ENCODE measurements around the gene RCAN3. TPM values are rescaled to one million over a fixed set of nuclear protein-coding genes. Genes with fewer than 3 reads are reported as not detected.

The RCAN3 gene
- total and polyA plus RNA-seq, 10 of the 15 experiments (the other 5 are each of a cell fraction or from before 2014, with no cell fraction given), result 0.02 to 0.46 (median 0.06) TPM; not detected in 3

- TF ChIP-seq RFX5 (IDR thresholded peaks at IDR 0.05; ENCODE audit: low read depth, low read length), result no peak
- TF ChIP-seq, protein P1, sequence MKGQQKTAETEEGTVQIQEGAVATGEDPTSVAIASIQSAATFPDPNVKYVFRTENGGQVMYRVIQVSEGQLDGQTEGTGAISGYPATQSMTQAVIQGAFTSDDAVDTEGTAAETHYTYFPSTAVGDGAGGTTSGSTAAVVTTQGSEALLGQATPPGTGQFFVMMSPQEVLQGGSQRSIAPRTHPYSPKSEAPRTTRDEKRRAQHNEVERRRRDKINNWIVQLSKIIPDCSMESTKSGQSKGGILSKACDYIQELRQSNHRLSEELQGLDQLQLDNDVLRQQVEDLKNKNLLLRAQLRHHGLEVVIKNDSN (IDR thresholded peaks at IDR 0.05; ENCODE audit: borderline replicate concordance, extremely low read length, insufficient read depth, low read depth, low read length), result no peak
- TF ChIP-seq JUNB (IDR thresholded peaks at IDR 0.05), result no peak
- no peak for TF ChIP-seq SIN3A (IDR thresholded peaks at IDR 0.05; ENCODE audit: low read depth, low read length)
- TF ChIP-seq, protein P2, sequence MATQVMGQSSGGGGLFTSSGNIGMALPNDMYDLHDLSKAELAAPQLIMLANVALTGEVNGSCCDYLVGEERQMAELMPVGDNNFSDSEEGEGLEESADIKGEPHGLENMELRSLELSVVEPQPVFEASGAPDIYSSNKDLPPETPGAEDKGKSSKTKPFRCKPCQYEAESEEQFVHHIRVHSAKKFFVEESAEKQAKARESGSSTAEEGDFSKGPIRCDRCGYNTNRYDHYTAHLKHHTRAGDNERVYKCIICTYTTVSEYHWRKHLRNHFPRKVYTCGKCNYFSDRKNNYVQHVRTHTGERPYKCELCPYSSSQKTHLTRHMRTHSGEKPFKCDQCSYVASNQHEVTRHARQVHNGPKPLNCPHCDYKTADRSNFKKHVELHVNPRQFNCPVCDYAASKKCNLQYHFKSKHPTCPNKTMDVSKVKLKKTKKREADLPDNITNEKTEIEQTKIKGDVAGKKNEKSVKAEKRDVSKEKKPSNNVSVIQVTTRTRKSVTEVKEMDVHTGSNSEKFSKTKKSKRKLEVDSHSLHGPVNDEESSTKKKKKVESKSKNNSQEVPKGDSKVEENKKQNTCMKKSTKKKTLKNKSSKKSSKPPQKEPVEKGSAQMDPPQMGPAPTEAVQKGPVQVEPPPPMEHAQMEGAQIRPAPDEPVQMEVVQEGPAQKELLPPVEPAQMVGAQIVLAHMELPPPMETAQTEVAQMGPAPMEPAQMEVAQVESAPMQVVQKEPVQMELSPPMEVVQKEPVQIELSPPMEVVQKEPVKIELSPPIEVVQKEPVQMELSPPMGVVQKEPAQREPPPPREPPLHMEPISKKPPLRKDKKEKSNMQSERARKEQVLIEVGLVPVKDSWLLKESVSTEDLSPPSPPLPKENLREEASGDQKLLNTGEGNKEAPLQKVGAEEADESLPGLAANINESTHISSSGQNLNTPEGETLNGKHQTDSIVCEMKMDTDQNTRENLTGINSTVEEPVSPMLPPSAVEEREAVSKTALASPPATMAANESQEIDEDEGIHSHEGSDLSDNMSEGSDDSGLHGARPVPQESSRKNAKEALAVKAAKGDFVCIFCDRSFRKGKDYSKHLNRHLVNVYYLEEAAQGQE (IDR thresholded peaks at IDR 0.05; ENCODE audit: low read depth, low read length), result no peak
- TF ChIP-seq STAT3 (IDR thresholded peaks at IDR 0.05; ENCODE audit: low read depth, low read length), result no peak
Observed at GRCh38 chr1:24472527-24473251, 29.9 kb upstream of the RCAN3 start (continued).

DNA sequence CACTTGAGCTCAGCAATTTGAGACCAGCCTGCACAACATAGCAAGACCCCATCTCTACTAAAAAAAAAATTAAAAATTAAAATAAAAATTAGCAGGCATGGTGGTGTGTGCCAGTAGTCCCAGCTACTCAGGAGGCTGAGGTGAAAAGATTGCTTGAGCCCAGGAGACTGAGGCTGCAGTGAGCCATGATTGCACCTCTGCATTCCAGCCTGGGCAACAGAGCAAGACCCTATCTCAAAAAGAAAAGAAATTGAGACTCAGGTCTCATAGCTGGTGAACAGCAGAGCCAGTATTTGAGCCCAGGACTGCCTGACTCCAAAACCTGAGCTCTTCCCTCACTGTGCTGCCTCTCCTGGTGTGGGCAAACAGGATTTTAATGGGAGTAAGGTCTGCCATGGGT lies 28.4 kb upstream of the RCAN3 start:
- ChIA-PET RAD21 (ENCODE audit: unreplicated experiment) (no interaction called here), CTCF (interaction anchor here (2.5 kb wide), 1 partner anchor 10 kb away, joined by 7 read pairs; no protein-coding TSS in a partner anchor), POLR2A (interaction anchor here (0.6 kb wide), 1 partner anchor 38 kb away, joined by 3 read pairs; no protein-coding TSS in a partner anchor), SMC1A (ENCODE audit: uncharacterized antibody, unreplicated experiment) (interaction anchor here (1.1 kb wide), 1 partner anchor 16 kb away, joined by 3 read pairs; no protein-coding TSS in a partner anchor)
- intact Hi-C loops (cut with micrococcal nuclease; ENCODE audit: unreplicated experiment) (no loop called here), in situ Hi-C loops (cut with MboI) (no loop called here)
- FAIRE-seq, result no peak
- H3K79me2 ChIP-seq (ENCODE audit: control insufficient read depth, insufficient read depth, low read length), result no peaks in the 10 kb centered on the region
- H4K20me1 ChIP-seq (ENCODE audit: control insufficient read depth, insufficient read depth), result no peaks in the 10 kb centered on the region
- no TSS peak for BruUV-seq (replicated peaks)
- no peak overlapping the region for H3K27ac ChIP-seq (ENCODE audit: control insufficient read depth, insufficient read depth)
- H3K4me2 ChIP-seq (ENCODE audit: control insufficient read depth, insufficient read depth), result no peak overlapping the region
- H3K36me3 ChIP-seq (ENCODE audit: control insufficient read depth in 2 of 2, insufficient read depth in 2 of 2, low read length in 1 of 2), result no peaks in the 10 kb centered on the region
- no peaks in the 10 kb centered on the region for H3K4me1 ChIP-seq (ENCODE audit: control insufficient read depth, insufficient read depth, low read length)
- H3K9ac ChIP-seq (ENCODE audit: control insufficient read depth, insufficient read depth, low read length), result no peak overlapping the region
- H3K4me3 ChIP-seq, result no peak overlapping the region
- no peaks in the 10 kb centered on the region for H3K27me3 ChIP-seq (replicated peaks in 1 of 2; ENCODE audit: control insufficient read depth in 2 of 2, insufficient read depth in 2 of 2, low read length in 1 of 2)
- no peaks in the 10 kb centered on the region for H3K9me3 ChIP-seq (replicated peaks; ENCODE audit: control insufficient read depth, insufficient read depth, low read length)
- DNase-seq (ENCODE audit: low read depth, low spot score), result no peak
- H2AFZ ChIP-seq (ENCODE audit: control insufficient read depth, low read depth, low read length), result no peak overlapping the region
- ATAC-seq, result no peak
- no peak for TF ChIP-seq STAT3 (IDR thresholded peaks at IDR 0.05; ENCODE audit: low read depth, low read length)
- TF ChIP-seq, protein P3, sequence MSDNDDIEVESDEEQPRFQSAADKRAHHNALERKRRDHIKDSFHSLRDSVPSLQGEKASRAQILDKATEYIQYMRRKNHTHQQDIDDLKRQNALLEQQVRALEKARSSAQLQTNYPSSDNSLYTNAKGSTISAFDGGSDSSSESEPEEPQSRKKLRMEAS (IDR thresholded peaks at IDR 0.05; ENCODE audit: low read depth, low read length), result no peak
- TF ChIP-seq, protein P4, sequence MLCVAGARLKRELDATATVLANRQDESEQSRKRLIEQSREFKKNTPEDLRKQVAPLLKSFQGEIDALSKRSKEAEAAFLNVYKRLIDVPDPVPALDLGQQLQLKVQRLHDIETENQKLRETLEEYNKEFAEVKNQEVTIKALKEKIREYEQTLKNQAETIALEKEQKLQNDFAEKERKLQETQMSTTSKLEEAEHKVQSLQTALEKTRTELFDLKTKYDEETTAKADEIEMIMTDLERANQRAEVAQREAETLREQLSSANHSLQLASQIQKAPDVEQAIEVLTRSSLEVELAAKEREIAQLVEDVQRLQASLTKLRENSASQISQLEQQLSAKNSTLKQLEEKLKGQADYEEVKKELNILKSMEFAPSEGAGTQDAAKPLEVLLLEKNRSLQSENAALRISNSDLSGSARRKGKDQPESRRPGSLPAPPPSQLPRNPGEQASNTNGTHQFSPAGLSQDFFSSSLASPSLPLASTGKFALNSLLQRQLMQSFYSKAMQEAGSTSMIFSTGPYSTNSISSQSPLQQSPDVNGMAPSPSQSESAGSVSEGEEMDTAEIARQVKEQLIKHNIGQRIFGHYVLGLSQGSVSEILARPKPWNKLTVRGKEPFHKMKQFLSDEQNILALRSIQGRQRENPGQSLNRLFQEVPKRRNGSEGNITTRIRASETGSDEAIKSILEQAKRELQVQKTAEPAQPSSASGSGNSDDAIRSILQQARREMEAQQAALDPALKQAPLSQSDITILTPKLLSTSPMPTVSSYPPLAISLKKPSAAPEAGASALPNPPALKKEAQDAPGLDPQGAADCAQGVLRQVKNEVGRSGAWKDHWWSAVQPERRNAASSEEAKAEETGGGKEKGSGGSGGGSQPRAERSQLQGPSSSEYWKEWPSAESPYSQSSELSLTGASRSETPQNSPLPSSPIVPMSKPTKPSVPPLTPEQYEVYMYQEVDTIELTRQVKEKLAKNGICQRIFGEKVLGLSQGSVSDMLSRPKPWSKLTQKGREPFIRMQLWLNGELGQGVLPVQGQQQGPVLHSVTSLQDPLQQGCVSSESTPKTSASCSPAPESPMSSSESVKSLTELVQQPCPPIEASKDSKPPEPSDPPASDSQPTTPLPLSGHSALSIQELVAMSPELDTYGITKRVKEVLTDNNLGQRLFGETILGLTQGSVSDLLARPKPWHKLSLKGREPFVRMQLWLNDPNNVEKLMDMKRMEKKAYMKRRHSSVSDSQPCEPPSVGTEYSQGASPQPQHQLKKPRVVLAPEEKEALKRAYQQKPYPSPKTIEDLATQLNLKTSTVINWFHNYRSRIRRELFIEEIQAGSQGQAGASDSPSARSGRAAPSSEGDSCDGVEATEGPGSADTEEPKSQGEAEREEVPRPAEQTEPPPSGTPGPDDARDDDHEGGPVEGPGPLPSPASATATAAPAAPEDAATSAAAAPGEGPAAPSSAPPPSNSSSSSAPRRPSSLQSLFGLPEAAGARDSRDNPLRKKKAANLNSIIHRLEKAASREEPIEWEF (IDR thresholded peaks at IDR 0.05; ENCODE audit: insufficient replicate concordance, low read depth, low read length), result no peak
- TF ChIP-seq, protein P5, sequence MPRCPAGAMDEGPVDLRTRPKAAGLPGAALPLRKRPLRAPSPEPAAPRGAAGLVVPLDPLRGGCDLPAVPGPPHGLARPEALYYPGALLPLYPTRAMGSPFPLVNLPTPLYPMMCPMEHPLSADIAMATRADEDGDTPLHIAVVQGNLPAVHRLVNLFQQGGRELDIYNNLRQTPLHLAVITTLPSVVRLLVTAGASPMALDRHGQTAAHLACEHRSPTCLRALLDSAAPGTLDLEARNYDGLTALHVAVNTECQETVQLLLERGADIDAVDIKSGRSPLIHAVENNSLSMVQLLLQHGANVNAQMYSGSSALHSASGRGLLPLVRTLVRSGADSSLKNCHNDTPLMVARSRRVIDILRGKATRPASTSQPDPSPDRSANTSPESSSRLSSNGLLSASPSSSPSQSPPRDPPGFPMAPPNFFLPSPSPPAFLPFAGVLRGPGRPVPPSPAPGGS (IDR thresholded peaks at IDR 0.05; ENCODE audit: borderline replicate concordance, insufficient read depth, low read depth, low read length, poor library complexity, severe bottlenecking), result no peak

Measured in GM12878 (cell line).